Endothelial cell (in vitro differentiated cells): ENCODE measurements around the gene TRIM44. TPM values are rescaled to one million over a fixed set of nuclear protein-coding genes. Genes with fewer than 3 reads are reported as not detected.
A peak's percentile ranks its signal among the peaks of the same experiment; 100 is the strongest.

Experiments used
- DNase-seq: peaks from one replicate; pipeline ENCODE4 v3.0.0; 2021; ENCODE audit warnings: low spot score
- H3K27ac Mint-ChIP-seq: one replicate; pipeline ENCODE4 v1.8.0; 2021; ENCODE audit warnings: mixed read lengths, inconsistent platforms; ENCODE audit not compliant: unreplicated experiment
- H3K27me3 Mint-ChIP-seq: one replicate; pipeline ENCODE4 v1.8.0; 2021; ENCODE audit warnings: mild to moderate bottlenecking, moderate library complexity, mixed read lengths, inconsistent platforms; ENCODE audit not compliant: unreplicated experiment
- H3K36me3 Mint-ChIP-seq: one replicate; pipeline ENCODE4 v1.8.0; 2021; ENCODE audit warnings: mild to moderate bottlenecking, low read depth, mixed read lengths, inconsistent platforms; ENCODE audit not compliant: unreplicated experiment
- H3K4me1 Mint-ChIP-seq: one replicate; pipeline ENCODE4 v1.8.0; 2021; ENCODE audit warnings: mild to moderate bottlenecking, mixed read lengths, inconsistent platforms; ENCODE audit not compliant: unreplicated experiment
- H3K4me3 Mint-ChIP-seq: one replicate; pipeline ENCODE4 v1.8.0; 2021; ENCODE audit warnings: mild to moderate bottlenecking, mixed read lengths, inconsistent platforms; ENCODE audit not compliant: unreplicated experiment
- H3K9me3 Mint-ChIP-seq: one replicate; pipeline ENCODE4 v1.8.0; 2021; ENCODE audit warnings: mixed read lengths, inconsistent platforms; ENCODE audit not compliant: unreplicated experiment
- total RNA-seq: library from RNA; stranded (reverse); fragmentation: NEBNext Ultra II Directional; extraction: Animal tissue kit (Norgen Biotek cat#: 25700); gene quantifications from one replicate; pipeline ENCODE4 v1.2.1, GENCODE V29; 2021; ENCODE audit not compliant: unreplicated experiment
- TF ChIP-seq, protein P1 (sequence below): fragments of 200-600 bp; sonication (generic); IDR thresholded peaks from one replicate; pipeline ENCODE4 v1.5.0; 2021; ENCODE audit warnings: antibody characterized with exemption; ENCODE audit not compliant: unreplicated experiment

TRIM44 gene
- total RNA-seq, 1 donor from 2014 or later = 48.6 TPM

DNA sequence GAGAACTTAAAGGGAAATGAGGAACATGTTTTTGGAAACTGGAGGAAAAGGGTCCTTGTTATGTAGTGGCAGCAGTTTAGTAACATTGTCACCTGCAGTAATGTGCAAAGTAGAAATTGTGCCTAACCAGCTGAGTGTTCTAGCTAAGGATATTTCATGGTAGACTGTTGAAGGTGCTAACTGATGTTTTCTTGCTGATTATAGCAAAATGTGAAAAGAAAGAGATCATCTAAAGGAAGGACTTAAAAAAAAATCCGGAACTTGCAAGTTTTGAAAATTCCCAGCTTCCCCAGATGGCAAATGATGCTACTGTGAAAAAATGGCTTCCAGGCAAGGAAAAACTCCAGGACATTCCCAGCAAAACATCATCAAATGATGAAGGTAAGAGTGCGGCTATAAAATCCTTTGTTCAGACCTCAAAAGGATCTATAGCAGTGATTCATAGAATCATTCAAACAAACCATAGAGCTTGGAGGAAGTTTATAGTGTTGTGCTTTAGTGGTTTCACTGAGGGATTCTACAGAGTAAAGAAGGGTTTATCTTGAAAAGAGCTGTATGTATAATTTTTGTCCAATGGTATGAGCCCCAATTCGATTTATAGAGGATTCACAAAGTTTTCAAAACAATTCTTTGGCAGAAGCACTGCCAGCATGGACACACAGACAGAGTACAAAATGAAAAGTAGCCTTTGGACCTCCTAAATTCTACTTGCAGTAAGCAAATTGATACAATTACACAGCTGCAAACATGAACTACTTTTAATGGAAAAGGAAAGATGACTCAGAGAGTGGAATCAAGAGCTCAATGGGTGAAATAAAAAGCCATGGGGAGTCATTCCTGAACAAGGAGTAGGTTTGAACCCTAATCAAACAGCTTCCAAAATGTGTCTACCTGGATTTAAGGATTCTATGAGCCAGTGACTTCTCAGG, 4.3 kb upstream of the TRIM44 start:
- no peak overlapping the region for H3K4me3 Mint-ChIP-seq
- H3K27me3 Mint-ChIP-seq = peaks cover under 1% of the 10 kb centered on the region
- no peaks in the 10 kb centered on the region for H3K36me3 Mint-ChIP-seq

GRCh38 chr11:35661534-35661933, 1.0 kb upstream of the TRIM44 start:
- peaks cover 6% of the 10 kb centered on the region for H3K9me3 Mint-ChIP-seq
- H3K27ac Mint-ChIP-seq = no peak overlapping the region
- H3K4me1 Mint-ChIP-seq = peaks cover 11% of the 10 kb centered on the region
- no peak overlapping the region for H3K4me3 Mint-ChIP-seq
- peaks cover 2% of the 10 kb centered on the region for H3K27me3 Mint-ChIP-seq
- no peak for DNase-seq
- TF ChIP-seq, protein P1, sequence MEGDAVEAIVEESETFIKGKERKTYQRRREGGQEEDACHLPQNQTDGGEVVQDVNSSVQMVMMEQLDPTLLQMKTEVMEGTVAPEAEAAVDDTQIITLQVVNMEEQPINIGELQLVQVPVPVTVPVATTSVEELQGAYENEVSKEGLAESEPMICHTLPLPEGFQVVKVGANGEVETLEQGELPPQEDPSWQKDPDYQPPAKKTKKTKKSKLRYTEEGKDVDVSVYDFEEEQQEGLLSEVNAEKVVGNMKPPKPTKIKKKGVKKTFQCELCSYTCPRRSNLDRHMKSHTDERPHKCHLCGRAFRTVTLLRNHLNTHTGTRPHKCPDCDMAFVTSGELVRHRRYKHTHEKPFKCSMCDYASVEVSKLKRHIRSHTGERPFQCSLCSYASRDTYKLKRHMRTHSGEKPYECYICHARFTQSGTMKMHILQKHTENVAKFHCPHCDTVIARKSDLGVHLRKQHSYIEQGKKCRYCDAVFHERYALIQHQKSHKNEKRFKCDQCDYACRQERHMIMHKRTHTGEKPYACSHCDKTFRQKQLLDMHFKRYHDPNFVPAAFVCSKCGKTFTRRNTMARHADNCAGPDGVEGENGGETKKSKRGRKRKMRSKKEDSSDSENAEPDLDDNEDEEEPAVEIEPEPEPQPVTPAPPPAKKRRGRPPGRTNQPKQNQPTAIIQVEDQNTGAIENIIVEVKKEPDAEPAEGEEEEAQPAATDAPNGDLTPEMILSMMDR = no peak
- peaks cover 22% of the 10 kb centered on the region for H3K36me3 Mint-ChIP-seq

More for the DNA sequence above, 4.3 kb upstream of the TRIM44 start:
- no peak for DNase-seq
- Mint-ChIP-seq H3K9me3 (no peaks in the 10 kb centered on the region), H3K4me1 (peaks cover 12% of the 10 kb centered on the region), H3K27ac (no peak overlapping the region)
- TF ChIP-seq, protein P1 = no peak

DNA sequence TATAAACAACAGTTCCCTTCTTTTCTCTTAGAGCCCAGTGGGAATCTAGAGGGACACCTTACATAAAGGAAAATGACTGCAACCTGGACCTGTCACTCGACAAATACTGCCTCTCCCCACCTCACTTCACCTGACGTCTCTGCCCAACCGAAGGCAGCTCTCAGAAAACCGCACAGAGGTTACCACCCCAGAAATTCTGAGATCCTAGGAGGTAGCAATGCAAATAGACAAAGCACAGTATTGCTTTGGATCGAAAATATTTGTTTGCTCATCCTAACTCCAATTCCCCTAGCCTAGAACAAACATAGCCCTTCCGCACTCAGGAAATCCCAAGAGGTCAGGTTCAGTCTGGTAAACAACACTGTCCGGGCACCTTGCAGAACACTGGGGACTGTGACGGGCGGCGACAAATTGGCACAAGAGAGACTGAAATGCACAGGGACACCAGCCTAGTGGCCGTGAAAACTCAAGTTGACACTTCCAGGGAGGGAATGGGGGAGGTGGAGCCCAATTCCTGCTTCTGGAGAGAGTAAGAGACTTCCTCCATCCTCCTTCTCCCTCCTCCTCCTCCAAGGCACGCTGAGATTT, 420 bp upstream of the TRIM44 start:
- no peak for DNase-seq
- peaks cover 6% of the 10 kb centered on the region for H3K9me3 Mint-ChIP-seq
- peaks cover 2% of the 10 kb centered on the region for H3K27me3 Mint-ChIP-seq
- peaks cover 11% of the 10 kb centered on the region for H3K4me1 Mint-ChIP-seq
- TF ChIP-seq, protein P1 = no peak
- H3K4me3 Mint-ChIP-seq = peak overlapping the region; percentile 91
- peak overlapping the region; percentile 90 for H3K27ac Mint-ChIP-seq
- H3K36me3 Mint-ChIP-seq = peaks cover 22% of the 10 kb centered on the region

DNA sequence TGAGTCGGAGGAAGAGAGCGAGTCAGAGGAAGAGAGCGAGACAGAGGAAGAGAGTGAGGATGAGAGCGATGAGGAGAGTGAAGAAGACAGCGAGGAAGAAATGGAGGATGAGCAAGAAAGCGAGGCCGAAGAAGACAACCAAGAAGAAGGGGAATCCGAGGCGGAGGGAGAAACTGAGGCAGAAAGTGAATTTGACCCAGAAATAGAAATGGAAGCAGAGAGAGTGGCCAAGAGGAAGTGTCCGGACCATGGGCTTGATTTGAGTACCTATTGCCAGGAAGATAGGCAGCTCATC, 780 bp downstream of the TRIM44 start:
- Mint-ChIP-seq H3K27me3 (peaks cover 2% of the 10 kb centered on the region), H3K4me1 (peaks cover 11% of the 10 kb centered on the region), H3K4me3 (peak overlapping the region; percentile 37), H3K36me3 (peaks cover 22% of the 10 kb centered on the region), H3K9me3 (peaks cover 6% of the 10 kb centered on the region), H3K27ac (no peak overlapping the region)
- TF ChIP-seq, protein P1 = no peak
- DNase-seq = no peak

GRCh38 chr11:35664977-35665441, 2.4 kb downstream of the TRIM44 start:
- peak overlapping the region; percentile 4 for H3K4me3 Mint-ChIP-seq
- H3K36me3 Mint-ChIP-seq = peaks cover 24% of the 10 kb centered on the region
- peaks cover 6% of the 10 kb centered on the region for H3K9me3 Mint-ChIP-seq
- H3K27me3 Mint-ChIP-seq = peaks cover 2% of the 10 kb centered on the region
- peaks cover 11% of the 10 kb centered on the region for H3K4me1 Mint-ChIP-seq
- no peak overlapping the region for H3K27ac Mint-ChIP-seq
- TF ChIP-seq, protein P1 = no peak
- DNase-seq = no peak
